HL-60/S4 treated with retinoic acid at 250 ng/mL for 4 days and 3 days (cell line): Measurements from ENCODE around the gene SLC16A4.

ENCODE experiments used
- in situ Hi-C: fragments of 300-500 bp; cut with MboI; formaldehyde crosslinking; loops from 2 replicates; pipeline ENCODE4 v1.7.0; 2022; ENCODE audit warnings: low sequenced_read_pairs

Gene SLC16A4

DNA sequence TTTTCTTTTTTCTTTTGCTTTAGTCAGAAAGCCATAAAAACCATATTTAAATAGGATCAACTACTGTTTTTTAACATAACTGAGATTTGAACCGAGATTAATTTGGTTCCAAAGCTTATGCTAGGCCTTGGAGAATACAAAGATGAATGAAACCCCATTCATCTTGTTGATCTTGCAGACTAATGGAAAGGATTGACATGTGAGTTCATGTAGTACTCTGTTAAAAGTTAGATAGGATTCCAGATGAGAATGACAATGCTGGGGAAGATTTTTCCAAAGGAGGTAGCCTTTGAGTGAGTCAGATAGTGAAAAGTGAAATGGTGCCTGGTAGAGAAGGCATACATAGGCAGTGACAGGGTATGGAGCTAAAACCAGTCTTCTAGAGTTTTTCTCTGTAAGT is 29.0 kb downstream of the SLC16A4 start:
- in situ Hi-C loops: no loop called here

DNA sequence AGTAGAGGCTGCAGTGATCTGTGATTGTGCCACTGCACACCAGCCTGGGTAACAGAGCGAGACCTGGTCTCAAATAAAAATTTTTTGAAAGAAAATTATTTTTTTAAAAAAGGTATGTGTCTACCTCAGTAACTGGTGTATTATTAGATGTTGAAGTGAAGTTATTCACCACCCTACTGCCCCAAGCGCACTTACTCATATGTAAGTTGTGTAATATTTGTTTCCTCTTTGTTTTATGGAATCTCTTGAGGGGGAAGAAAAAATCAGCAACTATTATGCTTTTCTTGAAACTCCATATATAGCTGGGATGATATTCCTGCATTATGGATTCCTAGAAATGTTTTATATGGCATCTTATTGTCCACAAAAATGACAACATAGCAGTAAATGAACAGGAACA is 30.4 kb downstream of the SLC16A4 start:
- in situ Hi-C loops: no loop called here

DNA sequence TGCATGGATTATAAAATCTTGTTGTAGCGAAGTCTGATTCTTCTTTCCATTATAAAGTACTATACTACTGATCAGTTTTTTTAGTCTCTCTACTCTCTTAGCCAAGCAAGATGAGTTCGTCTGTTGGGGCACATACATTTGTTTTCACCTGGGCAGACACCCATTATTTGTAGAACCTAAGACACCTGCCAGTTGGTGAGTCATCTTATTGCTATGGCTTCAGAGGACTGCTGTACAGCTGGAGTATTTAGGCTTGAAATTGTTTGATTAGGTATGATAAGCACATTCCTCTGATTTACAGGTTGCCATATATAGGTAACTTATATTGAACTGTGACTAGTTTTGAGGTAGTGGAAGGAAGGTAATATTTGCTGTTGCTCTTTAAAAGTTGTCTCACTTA is 34.4 kb downstream of the SLC16A4 start:
- in situ Hi-C loops: no loop called here

DNA sequence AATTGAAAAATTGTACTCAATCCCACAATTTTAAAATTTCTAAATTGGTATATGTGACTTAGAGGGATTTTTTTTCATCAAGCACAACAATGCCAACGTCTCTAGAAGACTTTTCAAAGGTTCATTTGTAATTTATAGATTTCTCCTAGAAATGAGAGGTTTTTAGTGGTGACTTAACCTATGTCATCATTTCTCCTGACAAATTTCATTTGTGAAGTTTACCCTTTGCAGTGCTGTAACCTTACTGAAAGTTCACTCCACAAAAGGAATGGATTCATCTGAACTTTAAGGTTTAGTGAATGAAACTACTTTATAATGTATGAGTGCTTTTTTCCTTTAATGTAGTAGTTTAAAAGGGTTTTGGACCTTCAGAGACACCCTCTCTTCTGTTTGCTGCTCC is 35.5 kb downstream of the SLC16A4 start:
- in situ Hi-C loops: no loop called here

DNA sequence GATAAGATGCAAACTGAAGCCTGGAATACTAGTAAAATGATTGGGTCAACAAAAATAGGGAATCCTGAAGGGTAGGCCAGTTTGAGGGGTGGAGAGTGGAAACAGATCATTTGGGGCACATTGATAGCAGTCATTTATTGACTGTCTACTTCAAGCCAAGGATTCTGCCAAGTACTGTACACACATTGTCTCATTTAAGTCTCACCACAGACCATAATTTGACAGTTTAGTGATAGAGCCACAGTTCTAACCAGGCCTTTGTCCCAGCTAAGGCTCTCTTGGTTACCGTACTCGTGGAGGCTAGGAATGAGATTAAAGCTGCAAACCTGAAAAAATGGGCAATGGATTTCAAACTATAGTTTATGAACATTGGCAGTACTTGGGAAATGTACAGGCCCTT is 40.5 kb downstream of the SLC16A4 start:
- in situ Hi-C loops: no loop called here

DNA sequence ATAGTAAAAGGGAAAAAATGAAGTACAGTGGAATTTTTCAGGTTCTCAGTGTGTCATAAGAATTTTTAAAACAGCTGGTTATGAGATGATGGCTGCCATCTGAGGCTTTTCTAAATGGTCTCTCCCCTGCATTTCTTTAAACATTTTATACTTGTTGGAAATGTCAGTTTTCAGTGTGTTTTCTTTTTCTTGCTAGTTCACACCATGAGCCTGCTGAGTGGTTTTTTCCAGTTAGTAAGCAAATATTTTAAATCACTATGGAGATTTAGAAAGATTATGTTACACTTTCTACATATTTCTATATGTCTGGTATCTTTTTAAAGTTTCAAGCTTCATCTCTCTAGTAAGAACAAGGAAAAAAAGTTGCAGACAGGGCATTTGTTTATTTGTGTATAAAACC is 42.1 kb downstream of the SLC16A4 start:
- in situ Hi-C loops: no loop called here

DNA sequence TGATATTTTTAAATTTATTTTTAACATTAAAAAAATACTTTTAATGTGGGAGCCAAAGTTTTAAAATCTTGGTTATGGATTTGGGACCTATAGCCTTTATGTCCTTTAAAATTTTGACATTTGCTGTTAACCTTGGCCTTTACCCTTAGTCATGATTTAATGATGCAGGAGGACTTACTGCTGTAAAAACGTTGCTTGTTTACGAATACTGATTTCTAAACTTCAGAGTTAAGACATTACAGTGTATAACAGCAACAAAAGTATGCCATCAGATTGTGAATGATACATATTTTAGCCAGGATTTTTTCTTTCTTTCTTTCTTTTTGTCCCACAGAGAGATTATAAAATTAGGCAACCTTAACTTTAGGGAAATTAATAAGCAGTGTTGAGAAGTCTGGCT is 42.8 kb downstream of the SLC16A4 start:
- in situ Hi-C loops: no loop called here

DNA sequence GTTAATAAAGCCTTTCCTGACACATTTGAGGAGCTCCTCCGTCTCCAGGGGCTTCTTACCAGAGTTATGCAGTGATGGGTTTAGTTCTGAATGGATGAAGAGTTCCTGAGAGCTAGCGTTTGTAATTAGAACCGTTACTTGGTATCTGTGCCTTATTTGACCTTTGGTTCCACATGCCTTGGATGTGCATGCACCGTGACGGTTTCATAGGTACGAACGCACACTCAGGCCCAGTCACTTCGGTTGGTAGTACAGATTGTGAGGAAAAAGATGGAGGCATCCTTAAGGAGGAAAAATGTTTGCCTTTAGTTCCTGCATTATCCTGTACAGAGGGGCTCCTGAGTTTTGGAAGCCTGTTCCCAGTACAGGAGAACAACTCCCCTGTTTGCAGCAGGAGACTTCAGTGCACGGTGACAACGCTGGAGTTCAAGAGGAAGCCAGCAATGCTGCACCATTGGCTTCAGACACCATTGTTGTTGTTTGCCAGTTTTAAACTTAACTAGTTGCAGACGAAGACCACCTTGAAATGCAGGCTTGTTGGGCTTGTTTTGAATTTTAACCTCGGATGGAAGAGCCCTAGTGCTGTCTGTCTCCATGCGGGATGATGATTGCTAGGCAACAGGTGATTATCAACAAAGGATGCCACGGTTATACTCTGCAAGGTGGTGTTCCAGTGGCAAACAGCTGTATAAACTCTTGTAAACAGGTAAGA is 43.5 kb downstream of the SLC16A4 start:
- in situ Hi-C loops: no loop called here

DNA sequence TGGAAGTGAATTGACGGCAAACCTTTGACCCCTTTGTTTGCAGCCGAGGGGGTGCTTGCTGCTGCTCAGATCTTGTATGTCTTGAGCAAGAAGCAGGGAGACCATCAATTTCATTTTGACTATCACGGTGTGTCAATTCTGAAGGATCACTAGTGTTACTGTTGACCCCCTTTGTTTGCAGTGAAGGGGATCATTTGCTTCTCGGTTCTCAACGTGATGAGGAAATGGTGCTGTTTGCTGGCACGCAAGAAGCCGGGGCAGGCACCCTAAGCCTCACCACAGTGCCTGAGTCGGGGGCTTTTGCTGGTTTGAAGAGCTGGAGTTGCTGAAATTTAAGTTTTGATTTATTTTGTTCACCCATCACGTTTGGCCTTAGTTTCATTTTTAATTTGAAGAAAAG is 44.1 kb downstream of the SLC16A4 start:
- in situ Hi-C loops: no loop called here

DNA sequence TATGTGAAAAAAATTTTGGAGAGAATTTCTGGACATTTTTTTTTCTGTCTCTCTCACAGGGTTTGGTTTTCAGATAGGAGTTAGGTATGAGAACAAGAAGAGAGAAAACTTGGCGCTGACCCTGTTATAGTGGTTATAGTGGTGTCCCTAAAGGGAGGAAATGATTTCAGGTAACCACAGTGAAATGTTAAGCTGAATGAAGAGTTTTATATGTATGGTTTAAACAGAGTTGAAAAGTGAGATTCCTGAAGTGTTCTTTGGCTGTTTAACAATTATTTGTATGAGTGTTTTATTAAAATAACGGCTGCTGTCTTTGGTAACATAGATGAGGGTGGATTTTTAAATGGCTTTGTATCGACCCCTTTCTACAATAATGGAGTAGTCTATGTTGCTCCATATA is 45.3 kb downstream of the SLC16A4 start:
- in situ Hi-C loops: no loop called here

DNA sequence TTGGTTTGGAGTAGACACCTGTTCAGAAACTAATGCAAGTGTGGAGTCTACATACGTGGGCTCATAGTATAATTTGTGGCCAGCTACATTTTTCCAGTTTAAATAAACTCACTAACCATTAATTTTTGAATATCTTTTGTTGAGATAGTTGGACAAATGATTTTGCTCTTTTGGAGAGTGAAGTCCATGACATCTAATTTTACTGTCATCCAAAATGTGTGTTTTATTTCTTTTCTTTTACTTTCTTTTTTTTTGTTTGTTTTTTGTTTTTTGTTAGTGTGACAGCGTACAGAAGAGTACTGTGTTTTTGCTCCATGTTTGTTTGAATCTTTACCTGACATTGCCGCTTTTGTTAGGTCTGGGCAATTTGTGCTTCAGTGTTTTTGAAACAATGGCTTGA is 46.7 kb downstream of the SLC16A4 start:
- in situ Hi-C loops: no loop called here

DNA sequence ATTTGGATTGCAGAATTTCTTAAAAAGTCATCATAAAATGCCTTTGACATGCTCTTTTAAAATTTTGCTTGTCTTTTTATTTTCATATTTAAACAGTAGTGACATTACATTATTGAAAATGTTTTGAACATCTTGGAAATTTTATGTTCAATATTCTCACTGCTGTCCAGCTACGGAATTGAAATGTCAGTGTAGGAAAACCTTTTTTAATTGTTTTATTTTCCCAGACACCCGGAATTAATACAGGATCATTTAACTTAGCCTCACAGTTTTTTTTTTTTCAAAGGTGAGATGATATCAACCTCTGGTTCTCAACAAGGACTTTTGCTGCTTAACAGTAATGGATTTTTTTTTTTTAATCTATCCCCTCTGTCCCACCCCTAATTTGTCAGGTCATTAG is 47.6 kb downstream of the SLC16A4 start:
- in situ Hi-C loops: no loop called here

DNA sequence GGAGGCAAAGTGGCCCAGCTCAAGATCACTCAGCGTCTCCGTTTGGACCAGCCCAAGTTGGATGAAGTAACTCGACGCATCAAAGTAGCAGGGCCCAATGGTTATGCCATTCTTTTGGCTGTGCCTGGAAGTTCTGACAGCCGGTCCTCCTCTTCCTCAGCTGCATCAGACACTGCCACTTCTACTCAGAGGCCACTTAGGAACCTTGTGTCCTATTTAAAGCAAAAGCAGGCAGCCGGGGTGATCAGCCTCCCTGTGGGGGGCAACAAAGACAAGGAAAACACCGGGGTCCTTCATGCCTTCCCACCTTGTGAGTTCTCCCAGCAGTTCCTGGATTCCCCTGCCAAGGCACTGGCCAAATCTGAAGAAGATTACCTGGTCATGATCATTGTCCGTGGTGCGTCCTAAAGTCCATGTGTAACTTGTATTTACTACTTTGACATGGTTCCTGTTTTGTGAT is 48.9 kb downstream of the SLC16A4 start:
- in situ Hi-C loops: no loop called here

DNA sequence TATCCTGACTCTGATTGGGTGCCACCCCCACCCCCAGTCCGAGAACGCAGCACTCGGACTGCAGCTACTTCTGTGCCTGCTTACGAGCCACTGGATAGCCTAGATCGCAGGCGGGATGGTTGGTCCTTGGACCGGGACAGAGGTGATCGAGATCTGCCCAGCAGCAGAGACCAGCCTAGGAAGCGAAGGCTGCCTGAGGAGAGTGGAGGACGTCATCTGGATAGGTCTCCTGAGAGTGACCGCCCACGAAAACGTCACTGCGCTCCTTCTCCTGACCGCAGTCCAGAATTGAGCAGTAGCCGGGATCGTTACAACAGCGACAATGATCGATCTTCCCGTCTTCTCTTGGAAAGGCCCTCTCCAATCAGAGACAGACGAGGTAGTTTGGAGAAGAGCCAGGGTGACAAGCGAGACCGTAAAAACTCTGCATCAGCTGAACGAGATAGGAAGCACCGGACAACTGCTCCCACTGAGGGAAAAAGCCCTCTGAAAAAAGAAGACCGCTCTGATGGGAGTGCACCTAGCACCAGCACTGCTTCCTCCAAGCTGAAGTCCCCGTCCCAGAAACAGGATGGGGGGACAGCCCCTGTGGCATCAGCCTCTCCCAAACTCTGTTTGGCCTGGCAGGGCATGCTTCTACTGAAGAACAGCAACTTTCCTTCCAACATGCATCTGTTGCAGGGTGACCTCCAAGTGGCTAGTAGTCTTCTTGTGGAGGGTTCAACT is 49.5 kb downstream of the SLC16A4 start:
- in situ Hi-C loops: no loop called here

DNA sequence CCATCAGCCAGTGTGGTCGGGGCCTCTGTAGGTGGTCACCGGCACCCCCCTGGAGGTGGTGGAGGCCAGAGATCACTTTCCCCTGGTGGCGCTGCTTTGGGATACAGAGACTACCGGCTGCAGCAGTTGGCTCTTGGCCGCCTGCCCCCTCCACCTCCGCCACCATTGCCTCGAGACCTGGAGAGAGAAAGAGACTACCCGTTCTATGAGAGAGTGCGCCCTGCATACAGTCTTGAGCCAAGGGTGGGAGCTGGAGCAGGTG is 50.7 kb downstream of the SLC16A4 start:
- in situ Hi-C loops: no loop called here

DNA sequence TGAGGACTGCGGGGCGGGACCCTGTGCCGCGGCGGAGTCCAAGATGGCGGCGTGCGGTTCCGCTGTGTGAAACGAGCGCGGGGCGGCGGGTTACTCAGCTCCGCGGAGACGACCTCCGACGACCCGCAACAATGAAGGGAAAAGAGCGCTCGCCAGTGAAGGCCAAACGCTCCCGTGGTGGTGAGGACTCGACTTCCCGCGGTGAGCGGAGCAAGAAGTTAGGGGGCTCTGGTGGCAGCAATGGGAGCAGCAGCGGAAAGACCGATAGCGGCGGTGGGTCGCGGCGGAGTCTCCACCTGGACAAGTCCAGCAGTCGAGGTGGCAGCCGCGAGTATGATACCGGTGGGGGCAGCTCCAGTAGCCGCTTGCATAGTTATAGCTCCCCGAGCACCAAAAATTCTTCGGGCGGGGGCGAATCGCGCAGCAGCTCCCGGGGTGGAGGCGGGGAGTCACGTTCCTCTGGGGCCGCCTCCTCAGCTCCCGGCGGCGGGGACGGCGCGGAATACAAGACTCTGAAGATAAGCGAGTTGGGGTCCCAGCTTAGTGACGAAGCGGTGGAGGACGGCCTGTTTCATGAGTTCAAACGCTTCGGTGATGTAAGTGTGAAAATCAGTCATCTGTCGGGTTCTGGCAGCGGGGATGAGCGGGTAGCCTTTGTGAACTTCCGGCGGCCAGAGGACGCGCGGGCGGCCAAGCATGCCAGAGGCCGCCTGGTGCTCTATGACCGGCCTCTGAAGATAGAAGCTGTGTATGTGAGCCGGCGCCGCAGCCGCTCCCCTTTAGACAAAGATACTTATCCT is 51.2 kb downstream of the SLC16A4 start:
- in situ Hi-C loops: no loop called here

DNA sequence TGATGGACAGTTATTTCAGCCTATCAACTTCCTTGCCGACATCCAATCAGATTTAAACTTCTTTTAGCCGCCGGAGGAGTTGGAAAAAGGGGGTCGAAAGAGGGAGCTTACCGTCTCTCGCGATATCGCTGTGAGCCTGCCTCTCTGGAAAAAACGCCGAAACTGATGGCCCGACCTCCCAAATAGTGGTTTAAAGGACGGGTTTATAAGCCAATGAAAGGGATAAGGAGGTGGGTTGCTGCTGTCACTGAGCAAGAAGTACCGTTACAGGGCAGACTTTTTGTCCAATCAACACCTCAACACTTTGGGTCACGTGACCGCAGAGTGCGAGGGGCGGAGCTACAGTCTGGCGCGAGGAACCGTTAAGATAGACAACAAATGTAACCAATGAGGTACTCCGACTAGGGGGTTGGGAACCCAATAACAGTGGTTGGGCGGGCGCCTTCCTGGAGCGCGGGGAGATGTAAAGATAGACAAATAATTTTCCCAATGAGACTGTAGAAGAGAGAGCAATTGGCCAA is 51.9 kb downstream of the SLC16A4 start, which contains the start of gene RBM15:
Gene RBM15, plus strand, starts transcription at position 492 of the 521 bp plus-strand sequence. Its CDS starts 29 bp downstream, at position 521.
- in situ Hi-C loops: no loop called here

DNA sequence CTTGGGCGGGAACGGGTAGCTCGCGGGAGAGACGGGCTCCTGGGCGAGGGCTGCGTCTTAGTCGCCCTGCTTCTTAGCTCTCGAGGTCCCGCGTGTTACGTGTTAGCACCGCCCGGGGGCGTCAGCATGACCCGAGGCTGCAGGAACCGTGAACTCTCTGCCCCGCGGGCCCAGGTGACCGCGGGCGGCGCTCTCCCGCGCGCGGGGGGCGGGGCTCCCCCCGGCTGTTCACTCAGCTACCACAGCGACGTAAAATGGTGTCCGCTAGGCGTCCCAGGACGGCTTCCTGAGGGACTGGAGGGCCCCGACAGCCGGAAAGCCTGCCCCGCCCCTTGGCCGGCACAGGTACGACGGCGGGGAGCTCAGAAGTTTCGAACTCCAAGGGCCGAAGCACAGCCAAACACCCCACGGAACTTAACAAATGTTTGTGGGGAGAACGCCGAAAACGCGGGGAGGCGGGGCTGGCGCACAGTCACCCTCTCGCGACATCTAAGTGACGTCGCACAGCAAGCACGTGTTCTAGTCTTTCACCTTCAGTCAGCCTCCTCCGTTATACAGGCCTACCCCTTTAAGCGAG is 52.4 kb downstream of the SLC16A4 start:
- in situ Hi-C loops: no loop called here

DNA sequence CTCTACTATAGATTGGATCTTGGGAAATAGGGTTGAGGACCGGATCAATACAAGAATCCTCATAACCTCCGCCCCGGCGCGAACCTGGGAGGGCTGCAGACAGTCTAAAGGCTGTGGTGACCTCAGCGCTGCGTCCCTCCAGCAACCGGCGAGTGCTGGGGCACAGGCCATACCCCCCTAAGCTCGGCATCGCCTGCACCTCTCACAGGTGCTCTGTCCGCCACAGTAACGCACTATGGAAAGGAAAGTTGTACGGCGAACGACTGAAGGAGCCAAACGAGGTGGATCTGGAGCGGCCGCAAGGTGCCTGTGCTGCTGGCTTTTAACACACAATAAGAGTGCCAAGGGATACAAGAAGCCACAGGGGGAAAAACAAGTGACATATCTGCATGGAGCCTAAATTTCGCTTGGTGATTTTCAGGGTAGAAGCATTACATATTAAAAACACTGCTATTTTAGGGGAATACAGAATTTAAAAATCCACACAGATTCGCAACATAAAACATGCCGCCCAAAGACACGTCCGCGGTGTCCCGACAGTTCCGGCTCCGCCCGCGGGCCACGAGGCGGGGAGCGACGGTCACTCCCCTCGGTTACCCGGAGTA is 53.0 kb downstream of the SLC16A4 start:
- in situ Hi-C loops: no loop called here

DNA sequence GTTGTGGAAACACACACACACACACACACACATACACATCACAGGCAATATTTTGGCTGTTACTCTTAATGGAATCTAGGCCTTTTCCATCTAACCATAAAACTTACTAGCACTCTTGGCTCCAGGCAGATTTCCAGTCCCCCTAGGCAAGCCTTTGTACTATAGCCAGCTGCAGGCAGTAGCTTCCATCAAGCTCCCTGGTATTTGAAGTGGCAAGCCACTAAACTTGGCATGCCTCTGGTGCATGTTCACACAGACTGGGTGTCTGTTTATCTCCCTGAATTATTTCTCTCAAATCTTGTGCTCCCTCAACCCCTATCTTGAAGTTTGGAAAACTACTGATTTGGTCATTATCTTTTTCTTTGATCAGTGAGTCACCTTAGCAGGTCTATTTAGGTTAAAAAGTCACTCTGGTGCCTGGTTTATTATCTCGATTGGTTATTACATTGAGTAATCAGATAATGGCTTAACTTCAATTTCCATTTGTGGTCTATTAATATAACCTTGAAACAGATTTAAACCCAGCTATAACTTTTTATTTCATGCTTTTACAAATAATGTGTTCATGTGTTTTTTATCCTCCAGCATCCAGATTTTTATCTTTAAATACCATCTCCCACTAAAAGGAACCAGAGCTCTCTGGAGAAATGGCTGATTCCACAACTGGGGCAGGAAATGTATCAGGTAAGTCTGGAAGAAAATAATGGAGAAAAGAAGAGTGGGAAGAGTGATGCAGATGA is 54.4 kb downstream of the SLC16A4 start:
- in situ Hi-C loops: no loop called here
